Stimulated activated CD4-positive, alpha-beta T cell treated with anti-CD3 and anti-CD28 coated beads, TNF-alpha, amount 100 ng/mL, for 24 hours (primary cell): Measurements from ENCODE around the gene SPOP.
"Not testable (repeated sequence)": the region's sequence is repeated elsewhere in the genome, so short reads cannot be mapped to it uniquely, and the experiment has no call there.

Experiments used
- DNase-seq, 3 experiments: peaks; one replicate each; pipeline ENCODE4 v3.0.0-alpha.2; 2020; ENCODE audit warnings: low read depth in 3 of 3

The SPOP gene

GRCh38 chr17:49656247-49656646 lies 21.6 kb downstream of the SPOP start:
- DNase-seq = no peak

GRCh38 chr17:49647256-49647585 lies 30.7 kb downstream of the SPOP start:
- no peak for DNase-seq

GRCh38 chr17:49646391-49647255 lies 31.3 kb downstream of the SPOP start:
- peak; percentile 9 to 54 (median 22) for DNase-seq

- not testable (repeated sequence) for DNase-seq
These were observed 31.9 kb downstream of the SPOP start for GRCh38 chr17:49646056-49646390.

- DNase-seq = no peak
These were observed 32.2 kb downstream of the SPOP start for GRCh38 chr17:49645654-49646053.

GRCh38 chr17:49640556-49640955 lies 37.3 kb downstream of the SPOP start:
- DNase-seq = no peak

GRCh38 chr17:49638818-49639217 lies 39.1 kb downstream of the SPOP start:
- no peak for DNase-seq

- DNase-seq = no peak
These were observed 40.2 kb downstream of the SPOP start for GRCh38 chr17:49637739-49638138.

- DNase-seq = no peak
These were observed 40.8 kb downstream of the SPOP start for GRCh38 chr17:49637050-49637449.

GRCh38 chr17:49635121-49635520 lies 42.8 kb downstream of the SPOP start:
- no peak for DNase-seq

GRCh38 chr17:49634485-49634860 lies 43.4 kb downstream of the SPOP start:
- no peak for DNase-seq

GRCh38 chr17:49633762-49634484 lies 44.0 kb downstream of the SPOP start:
- no peak for DNase-seq

GRCh38 chr17:49633250-49633649 lies 44.6 kb downstream of the SPOP start:
- DNase-seq = no peak

- DNase-seq = no peak
These were observed 45.7 kb downstream of the SPOP start for GRCh38 chr17:49632201-49632600.

- no peak for DNase-seq
These were observed 46.4 kb downstream of the SPOP start for GRCh38 chr17:49631496-49631895.

GRCh38 chr17:49630113-49630900 lies 47.6 kb downstream of the SPOP start:
- no peak for DNase-seq

GRCh38 chr17:49629447-49629846 lies 48.5 kb downstream of the SPOP start:
- DNase-seq = no peak

GRCh38 chr17:49624896-49625295 lies 53.0 kb downstream of the SPOP start:
- no peak for DNase-seq

GRCh38 chr17:49621946-49622529 lies 55.9 kb downstream of the SPOP start:
- DNase-seq = no peak

GRCh38 chr17:49621420-49621819 lies 56.5 kb downstream of the SPOP start:
- DNase-seq = no peak

- DNase-seq = no peak
These were observed 59.8 kb downstream of the SPOP start for GRCh38 chr17:49618028-49618611.

GRCh38 chr17:49616601-49617131 lies 61.2 kb downstream of the SPOP start:
- no peak for DNase-seq
